NCI-H1930 (cell line): Measurements from ENCODE around the gene VDAC2.
"Not testable (repeated sequence)": the region's sequence is repeated elsewhere in the genome, so short reads cannot be mapped to it uniquely, and the experiment has no call there.

ENCODE experiments used
- DNase-seq, 2 experiments: peaks; one replicate each; lab custom pipeline; 2025; lab: John Stamatoyannopoulos, UW

Gene VDAC2, protein sequence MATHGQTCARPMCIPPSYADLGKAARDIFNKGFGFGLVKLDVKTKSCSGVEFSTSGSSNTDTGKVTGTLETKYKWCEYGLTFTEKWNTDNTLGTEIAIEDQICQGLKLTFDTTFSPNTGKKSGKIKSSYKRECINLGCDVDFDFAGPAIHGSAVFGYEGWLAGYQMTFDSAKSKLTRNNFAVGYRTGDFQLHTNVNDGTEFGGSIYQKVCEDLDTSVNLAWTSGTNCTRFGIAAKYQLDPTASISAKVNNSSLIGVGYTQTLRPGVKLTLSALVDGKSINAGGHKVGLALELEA

DNA sequence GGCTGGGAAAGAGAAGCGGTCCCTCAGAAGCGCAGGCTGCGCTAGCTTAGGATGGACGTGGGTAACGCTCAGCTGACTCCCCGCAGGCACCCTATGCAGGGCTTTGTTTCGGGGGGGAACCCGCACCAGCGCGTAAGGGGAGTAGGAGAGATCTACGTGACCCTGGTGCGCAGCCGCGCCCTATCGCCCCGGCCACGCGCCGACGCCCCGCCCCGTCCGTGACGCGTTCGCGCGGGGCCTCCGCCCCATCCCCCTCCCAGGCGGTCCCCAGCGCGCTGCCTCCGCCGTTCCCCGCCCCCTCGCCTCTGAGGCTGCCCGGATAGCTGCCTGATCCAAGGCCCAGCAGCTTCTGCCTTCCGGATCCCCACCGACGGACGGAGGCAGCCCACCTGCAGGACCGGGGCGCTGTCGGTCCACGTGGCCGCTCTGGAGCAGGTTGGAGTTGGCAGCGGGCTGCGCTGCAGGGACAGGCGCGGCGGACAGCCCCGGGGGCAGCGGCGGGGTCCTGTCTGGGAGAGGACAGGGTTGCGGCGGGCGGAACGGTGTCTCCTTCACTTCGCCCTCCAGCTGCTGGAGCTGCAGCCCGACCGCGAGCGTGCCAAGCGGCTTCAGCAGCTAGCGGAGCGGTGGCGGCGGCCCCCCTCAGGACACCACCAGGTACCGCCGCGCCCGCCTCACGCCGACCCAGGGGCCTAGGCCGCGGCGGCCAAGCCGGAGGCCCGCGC is at the start of gene VDAC2:
TSS of gene VDAC2 (plus strand) at position 515 of the 725 bp plus-strand sequence. CDS start 363 bp downstream, outside the sequence.
- peak; percentile 69 to 82 for DNase-seq

DNA sequence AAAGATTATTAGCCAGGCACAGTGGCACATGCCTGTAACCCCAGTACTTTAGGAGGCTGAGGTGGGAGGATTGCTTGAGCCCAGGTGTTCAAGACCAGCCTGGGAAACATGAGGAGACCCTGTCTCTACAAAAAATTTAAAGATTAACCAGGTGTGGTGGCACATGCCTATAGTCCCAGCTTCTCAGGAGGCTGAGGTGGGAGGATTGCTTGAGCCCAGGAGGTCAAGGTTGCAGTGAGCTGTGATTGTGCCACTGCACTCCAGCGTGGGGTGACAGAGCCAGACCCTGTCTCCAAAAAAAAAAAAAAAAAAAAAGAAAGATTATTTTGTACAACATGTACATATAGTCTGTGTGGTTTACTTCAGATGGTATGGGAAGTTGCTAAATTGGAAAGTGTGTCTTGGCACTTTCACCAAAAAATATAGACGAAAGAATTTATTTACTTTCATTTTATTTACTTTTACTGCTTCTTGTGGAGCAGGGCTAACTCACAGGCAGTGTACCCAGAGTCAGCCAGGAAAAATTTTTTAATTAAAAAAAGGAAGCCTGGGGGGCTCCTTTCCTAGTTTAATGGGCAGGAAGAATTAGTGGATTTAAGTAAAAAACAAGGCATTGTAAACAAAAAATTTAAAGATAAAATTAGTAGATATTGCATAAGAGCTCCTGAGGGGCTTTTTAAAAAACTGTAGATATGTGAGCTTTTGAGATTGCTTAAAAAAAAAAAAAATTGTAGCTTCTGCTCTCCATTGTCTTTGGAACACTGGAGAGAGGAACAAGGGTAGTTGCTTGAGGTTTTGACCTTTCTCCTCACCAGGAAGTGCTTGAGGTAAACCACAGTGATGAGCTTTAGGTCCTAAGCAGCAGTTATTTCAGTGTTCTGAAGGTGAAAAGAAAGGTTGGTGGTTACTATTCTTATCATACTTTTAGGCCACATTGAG is 44.6 kb upstream of the VDAC2 start:
- DNase-seq = no peak

DNA sequence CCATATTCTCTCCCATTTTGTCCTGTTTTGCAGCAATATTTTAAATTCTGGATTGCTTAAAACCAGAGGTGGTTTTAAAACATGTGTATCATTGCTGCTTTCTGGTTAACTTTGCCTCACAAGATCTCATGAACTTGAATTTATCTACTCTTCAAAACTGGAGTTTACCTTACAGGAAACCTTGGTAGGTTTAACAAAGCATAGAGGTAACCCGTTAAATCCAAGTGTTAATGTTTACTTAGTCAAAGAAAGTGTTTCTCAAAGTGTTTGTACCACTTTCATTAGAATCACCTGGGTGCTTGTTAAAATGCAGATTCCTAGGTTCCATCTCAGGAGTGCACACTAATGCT is 44.0 kb upstream of the VDAC2 start:
- no peak for DNase-seq

DNA sequence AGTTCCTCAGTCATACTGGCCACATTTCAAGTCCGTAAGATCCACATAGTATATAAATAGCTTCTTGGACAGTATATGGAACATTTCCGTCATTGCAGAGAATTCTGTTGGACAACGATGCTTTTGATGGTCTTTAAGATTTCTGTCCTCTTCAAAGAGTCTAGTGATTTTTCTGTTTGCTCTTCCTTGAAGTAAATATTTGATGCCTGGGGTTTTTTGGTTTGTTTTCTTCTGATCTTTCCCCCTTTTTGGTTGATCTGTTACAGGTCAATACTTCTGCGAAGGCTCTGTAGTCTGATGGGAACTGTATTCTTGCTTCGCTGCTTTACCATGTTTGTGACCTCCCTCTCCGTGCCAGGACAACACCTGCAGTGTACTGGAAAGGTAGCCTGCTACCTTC is 42.3 kb upstream of the VDAC2 start:
- no peak for DNase-seq

DNA sequence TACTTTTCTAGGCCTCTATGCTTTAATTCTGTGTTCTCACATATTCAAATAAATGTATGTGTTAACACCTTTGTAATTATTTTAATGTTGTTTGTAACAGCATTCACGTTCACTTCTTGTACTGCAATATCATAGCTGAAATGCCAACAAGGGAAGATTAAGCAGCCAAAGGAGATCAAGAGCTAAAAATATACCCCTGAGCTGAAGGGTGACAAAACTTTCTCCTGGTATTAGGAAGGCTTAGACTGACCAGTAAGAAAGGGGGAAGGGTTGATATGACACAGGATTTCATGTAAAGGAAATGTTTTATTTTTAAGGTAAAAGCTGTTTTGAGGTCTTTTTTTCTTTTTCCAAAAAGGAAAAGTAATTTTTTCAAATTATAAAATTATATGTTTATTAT is 40.4 kb upstream of the VDAC2 start:
- DNase-seq = no peak

DNA sequence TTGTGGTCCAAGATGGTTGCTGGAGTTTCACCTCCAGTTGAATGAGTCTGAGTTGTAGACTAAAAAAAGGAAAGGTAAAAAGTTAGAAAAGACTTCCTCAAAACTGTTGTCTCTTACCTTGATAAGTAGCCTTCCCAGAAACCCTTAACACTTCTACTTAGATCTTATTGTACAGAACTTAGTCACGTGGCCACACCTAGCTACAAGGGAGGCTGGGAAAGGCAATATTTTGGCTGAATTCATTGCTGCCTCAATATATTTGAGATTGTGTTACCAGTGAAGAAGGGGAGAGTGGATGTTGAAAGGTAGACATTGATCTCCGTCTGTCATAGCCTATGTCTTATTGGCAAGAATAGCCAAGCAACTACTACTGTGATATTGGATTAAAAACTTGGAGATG is 35.5 kb upstream of the VDAC2 start:
- DNase-seq = no peak

DNA sequence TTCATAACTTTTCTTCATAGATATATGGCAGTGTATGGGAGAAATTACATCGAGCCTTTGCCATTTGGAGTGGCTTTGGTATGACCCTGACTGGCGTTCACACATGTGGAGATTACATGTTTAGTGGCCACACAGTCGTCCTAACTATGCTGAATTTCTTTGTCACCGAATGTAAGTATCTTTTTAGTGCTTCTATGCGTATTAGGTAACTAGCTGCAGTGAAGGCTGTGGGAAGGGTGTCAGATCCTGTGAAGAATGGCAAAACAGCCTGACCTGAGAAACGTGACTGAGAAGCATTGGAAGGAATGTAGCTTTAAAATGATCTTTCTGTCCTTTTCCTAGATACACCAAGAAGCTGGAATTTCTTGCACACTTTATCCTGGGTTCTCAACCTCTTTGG is 34.5 kb upstream of the VDAC2 start:
- DNase-seq = no peak

DNA sequence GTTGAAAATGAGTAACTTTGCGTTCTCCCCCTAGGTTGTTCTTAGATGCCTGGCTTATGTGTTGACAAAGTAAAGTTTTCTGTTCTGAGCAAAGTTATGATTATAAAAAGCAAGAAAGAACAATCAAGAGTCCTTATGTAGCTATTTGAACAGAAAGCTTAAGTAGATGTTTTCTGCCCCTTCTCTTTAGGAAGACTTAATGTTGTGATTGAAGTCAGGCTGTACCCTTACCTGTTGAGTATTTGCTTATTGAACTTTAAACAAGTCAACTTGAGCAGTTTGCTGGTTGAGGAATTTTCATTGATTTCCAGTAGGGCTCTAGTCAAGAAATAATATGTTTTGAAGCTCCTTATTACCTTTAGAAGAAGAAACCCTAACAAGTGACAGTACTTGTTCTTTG is 33.9 kb upstream of the VDAC2 start:
- DNase-seq = no peak

DNA sequence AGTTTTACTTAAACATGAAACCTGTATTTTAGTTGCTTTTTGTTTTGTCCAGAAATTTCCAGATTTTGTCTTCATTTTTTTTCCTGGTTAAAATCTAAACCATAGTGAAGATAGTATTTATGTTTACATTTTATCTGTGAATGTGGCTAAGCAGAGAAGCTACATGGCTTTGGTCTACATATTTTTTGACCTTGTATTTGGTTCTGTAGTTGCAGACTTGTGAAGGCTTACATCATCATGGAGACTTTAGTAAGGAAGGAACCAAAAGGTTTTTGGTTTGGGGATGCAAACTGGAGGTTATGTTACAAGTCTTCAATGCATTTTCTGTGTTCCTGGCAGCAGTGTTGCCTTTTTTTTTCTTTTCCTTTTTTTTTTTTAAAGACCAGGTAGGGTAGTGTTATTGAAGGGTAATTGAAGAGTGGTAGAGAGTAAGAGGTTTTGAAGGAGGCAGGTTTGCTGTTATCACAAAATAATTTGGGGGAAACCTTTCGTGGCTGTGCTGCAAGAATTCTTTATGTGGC is 30.9 kb upstream of the VDAC2 start:
- no peak for DNase-seq

DNA sequence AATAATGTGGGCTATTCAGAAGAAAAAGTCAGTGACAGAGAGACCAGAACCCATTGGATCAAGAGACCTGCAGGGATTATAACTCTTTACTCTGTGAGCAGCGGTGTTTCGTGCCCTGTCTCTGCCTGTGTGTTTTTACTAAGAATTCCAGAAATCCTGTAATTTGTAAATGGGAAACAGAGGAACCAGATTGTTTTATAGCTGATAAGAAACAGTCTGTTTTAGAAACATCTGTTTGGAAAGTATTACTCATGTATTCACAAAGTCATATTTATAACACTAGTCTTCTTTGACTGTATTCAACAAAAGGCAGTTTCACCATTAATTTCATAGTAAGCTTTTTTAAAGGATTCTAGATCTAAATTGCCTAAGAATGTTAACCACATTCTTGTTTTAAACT is 30.0 kb upstream of the VDAC2 start:
- no peak for DNase-seq

DNA sequence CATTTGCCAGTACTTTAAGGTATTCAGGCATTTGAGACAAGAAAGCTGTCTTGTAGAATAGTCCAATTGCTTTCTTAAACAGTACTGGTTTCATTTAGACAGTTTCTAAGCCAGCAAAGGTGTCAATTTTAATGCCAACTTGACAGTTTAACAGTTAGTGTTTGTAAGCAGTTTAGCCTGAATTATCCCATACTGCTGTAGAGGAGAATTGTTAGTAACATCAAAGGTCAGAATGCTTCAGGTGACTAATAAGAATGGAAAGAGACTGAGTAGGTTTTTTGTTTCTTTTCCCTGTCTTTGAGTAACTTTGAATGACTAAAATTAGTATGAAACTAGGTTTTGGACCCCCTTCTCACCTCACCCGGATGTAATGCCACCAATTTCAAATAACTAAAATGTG is 29.5 kb upstream of the VDAC2 start:
- no peak for DNase-seq

DNA sequence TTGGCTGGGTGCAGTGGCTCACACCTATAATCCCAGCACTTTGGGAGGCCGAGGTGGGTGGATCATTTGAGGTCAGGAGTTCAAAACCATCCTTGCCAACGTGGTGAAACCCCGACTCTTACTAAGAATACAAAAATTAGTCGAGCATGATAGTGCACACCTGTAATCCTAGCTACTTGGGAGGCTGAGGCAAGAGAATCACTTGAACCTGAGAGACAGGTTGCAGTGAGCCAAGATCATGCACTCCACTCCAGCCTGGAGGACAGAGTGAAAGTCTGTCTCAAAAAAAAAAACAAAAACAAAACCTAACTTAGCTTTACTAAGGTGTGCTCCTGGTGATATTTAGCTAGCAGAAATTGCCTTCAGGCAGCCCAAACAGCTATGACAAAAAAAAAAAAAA is 24.3 kb upstream of the VDAC2 start:
- DNase-seq = no peak

DNA sequence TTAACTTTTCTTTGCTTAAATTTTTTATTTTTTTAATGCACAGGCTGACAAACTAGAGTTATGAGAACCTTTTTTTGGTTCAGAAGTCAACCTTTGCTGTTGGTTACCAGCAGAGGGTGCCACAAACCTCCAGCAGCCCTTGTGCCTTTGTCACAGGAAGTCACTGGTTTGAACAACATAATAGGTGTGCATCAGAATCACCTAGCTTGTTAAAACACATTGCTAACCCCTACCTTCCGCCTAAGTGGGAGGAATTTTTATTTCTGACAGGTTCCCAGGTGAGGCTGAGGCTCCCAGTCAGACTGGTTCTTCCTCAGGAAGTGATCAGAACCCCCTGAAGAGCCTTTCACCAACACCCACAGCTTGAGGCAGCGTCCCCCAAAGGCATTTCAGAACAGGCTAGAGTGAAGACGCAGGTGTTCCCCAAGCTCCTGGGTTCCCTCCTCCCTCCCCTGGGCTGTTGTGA is 22.6 kb upstream of the VDAC2 start:
- no peak for DNase-seq

DNA sequence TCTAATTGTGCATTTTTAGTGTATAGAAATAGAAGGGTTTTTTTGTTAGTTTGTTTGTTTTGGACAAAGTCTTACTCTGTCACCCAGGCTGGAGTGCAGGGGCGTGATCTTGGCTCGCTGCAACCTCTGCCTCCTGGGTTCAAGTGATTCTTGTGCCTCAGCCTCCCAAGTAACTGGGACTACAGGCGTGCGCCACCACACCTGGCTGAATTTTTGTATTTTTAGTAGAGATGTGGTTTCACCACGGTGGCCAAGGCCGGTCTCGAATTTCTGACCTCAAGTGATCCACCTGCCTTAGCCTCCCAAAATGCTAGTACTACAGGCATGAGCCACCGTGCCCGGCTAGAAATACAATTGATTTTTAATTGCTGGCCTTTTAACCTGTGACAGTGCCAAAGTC is 22.1 kb upstream of the VDAC2 start:
- DNase-seq = not testable (repeated sequence)

DNA sequence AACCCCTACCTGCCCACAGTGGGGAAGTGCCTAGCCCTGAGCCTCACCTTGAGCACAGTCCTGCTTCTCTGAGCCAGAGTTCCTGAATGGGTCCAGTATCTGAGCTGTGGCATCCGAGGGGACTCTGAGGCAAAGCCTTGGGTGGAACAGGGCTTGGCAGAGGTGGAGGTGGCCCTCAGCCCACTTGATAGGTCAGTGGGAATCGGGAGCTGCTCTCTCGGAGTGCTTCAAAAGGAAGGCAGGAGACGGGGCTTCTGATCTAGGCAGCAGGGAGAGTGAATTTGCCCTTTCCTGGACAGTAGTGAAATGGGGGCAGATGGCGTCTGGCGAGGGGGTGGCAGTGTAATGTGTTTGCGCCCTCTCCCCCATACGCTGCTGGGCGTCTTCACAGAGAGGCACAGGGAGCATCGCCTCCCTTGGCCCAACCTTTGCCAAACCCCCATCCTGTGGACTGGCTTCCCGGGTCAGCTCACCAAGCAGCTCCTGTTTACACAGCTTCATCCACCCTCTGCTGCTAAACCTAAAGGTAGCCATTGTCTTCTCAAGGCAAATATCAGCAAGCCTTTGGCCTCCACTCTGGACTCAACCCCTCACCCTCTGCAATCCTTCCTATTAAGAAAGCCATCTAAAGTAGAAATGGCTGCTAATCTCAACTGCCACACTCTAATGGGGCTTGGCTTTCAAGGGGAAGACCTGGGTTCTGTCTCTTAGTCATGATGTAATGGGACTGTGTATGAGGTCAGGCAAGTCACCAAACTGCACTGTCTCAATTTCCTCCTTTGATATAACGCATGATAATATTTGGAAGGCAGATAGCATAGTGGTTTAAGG is 21.1 kb upstream of the VDAC2 start:
- DNase-seq = no peak

DNA sequence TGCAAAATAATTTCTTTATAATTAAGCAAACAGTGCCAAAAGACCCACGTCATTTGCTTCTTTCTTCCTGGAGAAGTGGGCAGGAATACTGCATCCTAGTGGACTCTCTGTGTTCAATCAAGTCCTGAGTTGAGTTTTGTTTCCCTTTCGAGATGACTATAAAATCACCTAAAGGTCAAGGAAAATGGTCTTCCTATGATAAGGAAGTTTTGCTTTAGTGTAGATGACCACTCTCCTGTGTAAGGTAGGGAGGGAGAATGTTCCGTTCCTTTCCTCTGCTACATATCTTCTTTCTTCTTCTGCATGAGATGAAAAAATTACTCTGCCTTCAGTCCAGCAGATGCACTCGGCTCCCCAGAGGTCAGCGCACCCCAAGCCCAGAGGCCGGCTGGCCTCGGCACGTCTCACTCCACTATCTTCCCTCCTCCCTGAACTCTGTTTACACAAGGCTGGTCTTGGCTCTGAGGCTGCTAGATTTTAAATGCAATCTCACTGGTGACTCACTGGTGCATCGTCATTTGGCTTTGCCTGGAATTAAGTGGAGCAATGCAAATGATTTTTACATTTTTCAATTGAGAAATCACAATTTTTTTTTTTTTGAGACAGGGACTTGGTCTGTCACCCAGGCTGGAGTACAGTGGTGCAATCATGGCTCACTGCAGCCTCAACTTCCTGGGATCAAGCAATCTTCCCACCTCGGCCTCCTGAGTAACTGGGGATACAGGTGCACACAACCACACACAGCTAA is 18.6 kb upstream of the VDAC2 start:
- DNase-seq = no peak

DNA sequence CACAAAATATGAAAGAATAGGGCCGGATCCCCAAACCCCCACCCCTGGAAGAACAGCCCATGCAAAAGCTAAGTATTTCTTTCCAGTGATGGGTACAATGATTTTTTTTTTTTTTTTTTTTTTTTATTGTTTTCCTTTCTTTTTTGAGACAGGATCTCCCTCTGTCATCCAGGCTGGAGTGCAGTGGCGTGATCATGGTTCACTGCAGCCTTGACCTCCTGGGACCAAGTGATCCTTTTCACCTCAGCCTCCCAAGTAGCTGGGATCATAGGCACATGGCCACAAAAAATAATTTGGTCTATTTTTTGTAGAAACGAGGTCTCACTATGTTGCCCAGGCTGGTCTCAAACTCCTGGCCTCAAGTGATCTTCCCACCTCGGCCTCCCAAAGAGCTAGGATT is 16.0 kb upstream of the VDAC2 start:
- DNase-seq = not testable (repeated sequence)

DNA sequence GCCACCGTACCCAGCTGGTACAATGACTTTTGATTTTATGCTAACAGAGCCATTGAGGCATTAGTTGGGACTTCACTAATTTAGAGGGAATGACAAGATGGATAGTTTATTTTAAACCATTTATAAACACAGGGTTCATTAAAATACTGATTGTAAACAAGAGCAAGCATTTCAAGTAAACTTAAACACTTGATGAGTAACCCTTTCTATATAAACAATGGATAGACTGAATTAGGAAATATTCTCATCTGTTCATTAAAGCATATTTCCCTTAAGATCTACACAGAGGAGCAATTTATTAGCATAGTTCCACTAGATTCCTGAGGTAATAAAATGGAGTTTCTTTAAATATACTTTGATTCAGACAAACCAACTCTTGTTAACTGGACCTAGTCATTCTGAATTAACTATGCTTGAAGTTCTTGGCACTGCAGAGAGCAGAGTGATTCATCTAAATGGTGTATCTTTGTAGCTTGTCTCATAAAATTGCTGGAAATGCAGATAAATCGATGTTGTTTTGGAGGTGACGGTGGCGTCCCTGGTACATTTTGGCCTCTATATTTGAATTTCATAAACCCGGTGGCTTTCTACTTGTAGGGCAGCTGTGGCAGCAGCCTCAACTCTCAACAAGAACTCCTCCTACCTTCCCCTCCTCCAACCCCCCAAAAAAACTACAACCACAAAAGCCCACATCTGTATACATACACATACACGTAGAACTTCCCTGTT is 15.4 kb upstream of the VDAC2 start:
- DNase-seq = no peak

DNA sequence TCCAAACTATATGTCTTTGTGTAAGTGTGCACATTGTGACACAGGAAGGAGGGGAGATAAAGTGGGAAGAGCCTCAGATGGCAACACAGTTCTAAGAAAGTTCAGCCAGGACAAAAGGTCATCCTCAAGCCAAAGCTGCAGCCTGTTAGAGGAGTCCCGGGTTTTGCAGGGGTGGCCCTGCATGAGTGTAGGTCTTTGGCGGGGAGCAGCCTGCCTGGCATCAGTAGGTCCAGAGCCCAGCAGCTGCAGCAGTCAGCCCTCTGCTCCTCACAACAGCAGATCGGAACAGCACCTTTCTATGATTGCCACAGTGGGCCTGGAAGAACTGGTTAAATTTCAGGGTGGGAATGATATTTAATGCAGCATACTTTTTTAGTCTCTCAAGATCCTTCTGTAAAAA is 13.5 kb upstream of the VDAC2 start:
- no peak for DNase-seq

DNA sequence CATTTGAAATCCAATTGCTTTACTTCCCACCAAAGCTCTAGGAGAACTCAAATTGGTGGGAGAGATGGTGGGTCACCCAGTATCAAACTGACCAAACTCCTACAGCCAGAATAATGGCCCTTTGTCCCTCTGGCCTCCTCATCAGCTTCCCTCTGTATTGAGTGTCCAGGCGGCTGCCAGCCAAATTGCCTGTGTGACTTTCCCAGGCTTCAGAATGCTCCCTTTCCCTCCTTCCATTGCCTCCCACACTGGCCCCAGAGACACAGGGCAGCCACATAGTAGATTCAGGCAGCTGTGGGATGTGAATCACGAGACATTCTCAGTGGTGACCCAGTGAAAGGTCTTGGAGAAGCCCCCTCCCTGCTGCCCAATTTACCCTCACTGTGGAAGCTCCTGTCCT is 12.7 kb upstream of the VDAC2 start:
- DNase-seq = no peak
